SU-DHL-6 (cell line): ENCODE results near the gene SH3RF1.

Experiments
- CTCF ChIP-seq: fragments of 200-600 bp; sonication (generic); IDR thresholded peaks from one replicate; pipeline ENCODE4 v1.5.1; 2017; ENCODE audit warnings: antibody characterized with exemption, mild to moderate bottlenecking, low read length, moderate library complexity; ENCODE audit not compliant: insufficient read depth, poor library complexity, severe bottlenecking
- EZH2phosphoT487 ChIP-seq: fragments of 200-600 bp; sonication (generic), shearing (Covaris generic); conservative IDR thresholded peaks from 2 replicates; pipeline ENCODE4 v1.6.1; 2018; ENCODE audit warnings: mild to moderate bottlenecking, antibody characterized with exemption, low read length, moderate library complexity, mixed read lengths

GRCh38 chr4:169174247-169174646 is 96.5 kb downstream of the SH3RF1 start:
- TF ChIP-seq CTCF (no peak), EZH2phosphoT487 (no peak)
